Measurements from ENCODE around the gene ALOX12.

DNA sequence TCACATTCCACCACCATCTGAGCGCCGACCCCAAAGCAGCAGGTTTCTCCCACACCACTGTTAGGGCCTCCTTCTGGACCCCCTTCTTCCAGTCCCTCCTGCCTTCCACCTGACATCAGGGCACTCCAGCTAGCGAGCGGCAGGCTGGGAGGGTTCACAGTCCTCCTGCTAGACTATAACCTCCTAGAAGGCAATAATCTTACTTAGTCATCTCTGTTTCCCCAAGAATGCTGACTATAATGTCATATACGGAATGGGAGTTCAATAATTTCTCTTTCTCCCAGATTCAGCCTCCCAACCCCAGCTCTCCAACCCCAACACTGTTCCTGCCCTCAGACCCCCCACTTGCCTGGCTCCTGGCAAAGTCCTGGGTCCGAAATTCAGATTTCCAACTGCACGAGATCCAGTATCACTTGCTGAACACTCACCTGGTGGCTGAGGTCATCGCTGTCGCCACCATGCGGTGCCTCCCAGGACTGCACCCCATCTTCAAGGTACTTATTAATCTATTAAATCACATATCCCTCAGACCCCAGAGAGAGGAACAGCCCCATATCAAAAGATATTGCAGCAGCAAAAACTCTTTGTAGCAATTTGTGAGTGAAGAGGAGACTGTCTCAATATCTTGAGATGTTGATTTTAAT is 5.6 kb downstream of the ALOX12 start:
- TF ChIP-seq CTCF (IDR thresholded peaks at IDR 0.05) (peak; percentile 75), EZH2phosphoT487 (IDR thresholded peaks at IDR 0.05) (no peak)
